HG03039 (cell line): ENCODE results near the gene RASA4B.
A peak's percentile ranks its signal among the peaks of the same experiment; 100 is the strongest.
"Not testable (repeated sequence)": the region's sequence is repeated elsewhere in the genome, so short reads cannot be mapped to it uniquely, and the experiment has no call there.

Experiments
- ATAC-seq: cut with Tn5 transposase; IDR thresholded peaks from one replicate; pipeline ENCODE4 v1.9.1; 2021; ENCODE audit warnings: mild to moderate bottlenecking, moderate library complexity; ENCODE audit not compliant: unreplicated experiment

Gene RASA4B

DNA sequence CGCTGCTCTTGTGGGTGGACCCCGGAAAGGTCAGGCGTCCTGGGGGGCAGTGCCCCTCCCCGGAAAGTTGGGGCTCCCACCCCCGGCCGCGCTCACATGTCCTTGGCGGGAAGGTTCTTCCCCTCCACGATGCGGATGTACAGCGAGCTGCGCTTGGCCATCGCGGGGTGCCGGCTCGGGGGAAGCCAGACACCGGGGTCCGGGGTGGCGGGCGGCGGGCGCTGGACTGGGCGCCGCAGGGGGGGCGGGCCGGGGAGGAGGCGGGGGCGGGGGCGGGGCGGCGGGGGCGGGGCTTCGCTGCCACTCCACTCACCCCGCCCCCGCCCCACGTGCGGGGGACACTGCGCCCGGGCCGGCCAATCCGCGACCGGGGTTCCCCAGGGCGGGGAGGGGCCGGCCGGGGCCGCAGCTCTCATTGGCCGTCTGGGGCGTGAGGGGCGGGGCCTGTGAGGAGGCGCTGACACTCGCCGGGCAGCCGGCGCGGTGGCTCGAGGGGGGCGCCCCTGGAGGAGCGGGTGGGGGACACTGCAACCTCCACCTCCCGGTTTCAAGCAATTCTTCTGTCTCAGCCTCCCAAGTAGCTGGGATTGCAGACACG is at the start of gene RASA4B:
Gene RASA4B (minus strand): TSS at position 228 of the 598 bp plus-strand sequence. CDS start 67 bp downstream, at position 161.
- peak; percentile 78 for ATAC-seq

GRCh38 chr7:102550808-102551422 is 33.3 kb upstream of the RASA4B start, which contains the start of gene SPDYE2:
TSS of gene SPDYE2 (plus strand) at chr7:102551226. CDS start at chr7:102553256, 2,030 bp downstream.
- ATAC-seq, result not testable (repeated sequence)

DNA sequence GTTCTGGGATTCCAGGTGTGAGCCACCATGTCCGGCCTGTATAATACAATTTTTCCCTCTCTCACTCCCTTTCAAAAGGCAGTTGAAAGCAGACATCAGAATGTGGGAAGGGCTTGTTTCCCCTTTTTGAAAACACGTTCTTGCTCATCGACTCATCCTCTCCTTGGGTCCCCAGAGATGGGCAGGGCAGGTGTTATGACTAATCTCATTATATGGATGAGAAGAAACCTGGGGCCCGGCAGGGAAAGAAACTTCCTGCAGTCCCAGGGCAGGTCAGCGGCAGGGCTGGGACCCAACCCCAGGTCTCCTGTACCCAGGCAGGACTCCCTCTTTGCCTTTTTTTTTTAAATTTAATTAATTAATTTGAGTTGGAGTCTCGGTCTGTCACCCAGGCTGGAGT is 28.8 kb upstream of the RASA4B start:
- ATAC-seq, result peak; percentile 68

- ATAC-seq, result not testable (repeated sequence)
Observed at GRCh38 chr7:102545288-102545687, 27.7 kb upstream of the RASA4B start.

DNA sequence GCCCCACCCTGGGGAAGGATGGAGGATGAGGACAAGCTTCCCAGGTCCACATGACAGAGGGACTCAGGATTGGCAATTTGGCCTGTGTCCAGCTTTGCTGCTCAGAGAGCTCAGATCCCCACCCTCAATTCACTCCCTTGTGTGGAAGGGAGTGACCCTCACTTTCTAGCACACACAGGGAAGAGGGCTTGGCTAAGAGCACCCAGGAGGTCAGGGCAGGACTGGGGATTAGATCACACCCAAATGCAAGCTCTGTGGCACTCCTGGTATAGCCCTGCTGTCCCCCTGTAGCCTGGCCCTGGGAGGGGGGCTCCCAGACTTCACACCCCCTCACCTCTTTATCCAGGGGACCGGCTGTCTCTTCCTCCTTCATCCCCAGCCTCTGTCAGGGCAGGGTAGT is 26.8 kb upstream of the RASA4B start:
- not testable (repeated sequence) for ATAC-seq

- not testable (repeated sequence) for ATAC-seq
Observed at GRCh38 chr7:102543596-102543995, 26.0 kb upstream of the RASA4B start, which contains the start of gene UPK3BL2. TSS of gene UPK3BL2 (minus strand) at chr7:102543696. CDS start at chr7:102543636, 60 bp downstream.

GRCh38 chr7:102542771-102543170 is 25.2 kb upstream of the RASA4B start:
- ATAC-seq, result not testable (repeated sequence)

GRCh38 chr7:102542083-102542482 is 24.5 kb upstream of the RASA4B start:
- ATAC-seq, result not testable (repeated sequence)

GRCh38 chr7:102540604-102541003 is 23.0 kb upstream of the RASA4B start:
- not testable (repeated sequence) for ATAC-seq

DNA sequence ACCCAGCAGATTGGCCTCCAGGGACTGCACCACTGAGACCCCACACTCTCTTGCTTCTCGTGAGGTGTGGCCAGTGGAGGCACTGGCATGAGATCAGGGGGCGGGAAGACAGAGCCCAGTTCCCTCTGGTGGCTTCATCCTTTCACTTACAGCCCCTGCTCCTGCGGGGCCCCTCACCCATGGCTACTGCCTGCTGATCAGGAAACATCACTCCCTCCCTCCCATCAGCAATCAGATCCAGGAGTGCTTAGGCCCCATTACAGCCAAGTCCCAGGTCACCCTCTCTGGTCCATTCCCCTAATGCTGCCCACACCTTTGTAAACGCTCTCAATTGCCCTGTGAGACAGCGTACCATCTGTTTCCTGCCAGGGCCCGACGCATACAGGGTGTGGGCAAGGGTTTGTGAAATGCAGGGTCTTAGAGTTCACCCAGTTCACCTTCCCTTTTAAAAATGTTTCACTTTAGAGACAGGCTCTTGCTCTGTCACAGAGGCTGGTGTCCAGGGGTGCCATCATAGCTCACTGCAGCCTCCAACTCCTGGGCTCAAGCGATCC is 17.6 kb upstream of the RASA4B start:
- not testable (repeated sequence) for ATAC-seq

- not testable (repeated sequence) for ATAC-seq
Observed at GRCh38 chr7:102532127-102532526, 14.6 kb upstream of the RASA4B start.

GRCh38 chr7:102531583-102531982 is 14.0 kb upstream of the RASA4B start:
- not testable (repeated sequence) for ATAC-seq

- not testable (repeated sequence) for ATAC-seq
Observed at GRCh38 chr7:102527822-102528793, 10.5 kb upstream of the RASA4B start.

- not testable (repeated sequence) for ATAC-seq
Observed at GRCh38 chr7:102527182-102527581, 9.6 kb upstream of the RASA4B start.

DNA sequence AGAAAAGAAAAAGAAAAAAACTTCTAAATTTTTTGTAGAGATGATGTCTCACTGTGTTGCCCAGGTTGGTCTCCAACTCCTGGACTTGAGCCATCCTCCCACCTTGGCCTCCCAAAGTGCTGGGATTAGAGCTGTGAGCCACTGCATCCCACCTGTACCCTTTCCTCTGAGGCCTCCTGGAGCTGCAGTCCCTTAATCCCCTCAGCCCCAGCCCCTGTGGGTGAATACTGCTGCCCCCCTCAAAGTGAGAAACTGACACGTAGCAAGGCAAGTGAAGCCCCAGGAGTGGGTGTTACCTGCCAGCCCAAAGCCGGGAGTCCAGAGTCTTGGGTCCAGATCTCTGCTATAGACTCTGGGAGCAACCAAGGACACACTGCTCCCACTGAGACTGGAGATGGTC is 7.2 kb upstream of the RASA4B start:
- ATAC-seq, result not testable (repeated sequence)

GRCh38 chr7:102520797-102521196 is 3.2 kb upstream of the RASA4B start:
- ATAC-seq, result not testable (repeated sequence)

DNA sequence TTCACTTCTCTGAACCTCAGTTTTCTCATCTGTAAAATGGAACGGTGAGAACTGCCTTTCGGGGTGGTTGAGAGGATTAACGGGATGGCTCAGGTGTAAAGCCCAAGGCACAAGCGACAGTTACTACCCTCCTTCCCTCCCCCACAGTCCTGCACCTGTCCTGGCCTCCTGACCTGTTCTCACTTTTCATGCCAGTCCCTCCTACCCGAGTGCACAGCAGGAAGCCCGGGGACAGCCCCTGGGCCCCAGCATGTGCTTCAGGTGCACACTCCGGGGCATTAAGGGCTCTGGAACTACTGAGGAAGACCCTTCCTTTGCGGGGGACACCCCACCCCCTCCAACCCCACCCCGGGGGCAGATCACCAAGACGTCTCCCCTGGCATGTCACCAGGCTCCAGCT is 626 bp downstream of the RASA4B start:
- ATAC-seq, result not testable (repeated sequence)

DNA sequence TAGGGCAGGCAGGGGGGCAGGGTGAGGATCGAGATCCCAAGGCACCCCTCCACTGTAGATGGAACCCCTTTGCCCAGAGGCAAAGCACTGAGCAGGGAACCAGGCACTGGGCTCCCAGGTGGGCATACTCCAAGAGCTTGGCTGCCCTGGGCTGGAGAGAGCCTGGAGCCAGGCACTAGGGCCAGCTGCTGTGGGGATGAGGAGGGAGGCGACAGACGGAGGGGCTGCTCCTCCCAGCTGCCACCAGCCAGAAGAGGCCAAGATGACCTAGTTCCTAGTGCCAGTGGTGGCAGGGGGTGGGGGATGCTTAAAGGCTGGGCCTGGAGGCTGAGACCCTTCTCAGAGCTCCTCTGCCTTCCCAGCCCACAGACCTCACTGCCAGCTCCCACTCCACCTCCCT is 1.7 kb downstream of the RASA4B start:
- not testable (repeated sequence) for ATAC-seq

- peak; percentile 51 for ATAC-seq
Observed at GRCh38 chr7:102514881-102515721, 2.5 kb downstream of the RASA4B start.
